SK-MEL-5 (cell line): Measurements from ENCODE around the gene ZNRF4. TPM values are rescaled to one million over a fixed set of nuclear protein-coding genes. Genes with fewer than 3 reads are reported as not detected.
"Not testable (repeated sequence)": the region's sequence is repeated elsewhere in the genome, so short reads cannot be mapped to it uniquely, and the experiment has no call there.

Source experiments
- DNase-seq: peaks from one replicate; pipeline ENCODE4 v3.0.0-alpha.2; 2016; ENCODE audit warnings: low read depth, low spot score
- in situ Hi-C: cut with HindIII; loops from 2 replicates; pipeline ENCODE4 v1.10.0; 2016; ENCODE audit warnings: low sequenced_read_pairs, high pct_unique_total_duplicates, low pct_unique_long_range_greater_than_20kb
- total RNA-seq: library from RNA; depleted of rRNA; stranded (reverse); fragments of >200 nt; shearing (Covaris generic); gene quantifications from 2 replicates; pipeline ENCODE4 v1.2.3, GENCODE V29; 2014; rRNA removed

ZNRF4 gene
- total RNA-seq, 1 experiment from 2014 or later, result not detected

- in situ Hi-C loops, result loop anchor here (25.0 kb wide), 1 partner anchor 148 kb away; the partner anchor contains the start of gene PTPRS
- DNase-seq, result no peak
These were observed 30.0 kb downstream of the ZNRF4 start for GRCh38 chr19:5485286-5485636.

- in situ Hi-C loops, result loop anchor here (25.0 kb wide), 1 partner anchor 148 kb away; the partner anchor contains the start of gene PTPRS
These were observed 30.4 kb downstream of the ZNRF4 start for GRCh38 chr19:5485658-5486057.

GRCh38 chr19:5487222-5487621 lies 32.0 kb downstream of the ZNRF4 start:
- in situ Hi-C loops, result loop anchor here (25.0 kb wide), 1 partner anchor 150 kb away; the partner anchor contains the start of gene PTPRS

More at GRCh38 chr19:5485658-5486057, 30.4 kb downstream of the ZNRF4 start:
- not testable (repeated sequence) for DNase-seq

GRCh38 chr19:5489551-5489950 lies 34.3 kb downstream of the ZNRF4 start:
- no peak for DNase-seq
- in situ Hi-C loops, result loop anchor here (25.0 kb wide), 1 partner anchor 152 kb away; the partner anchor contains the start of gene PTPRS

More at GRCh38 chr19:5487222-5487621, 32.0 kb downstream of the ZNRF4 start:
- DNase-seq, result no peak

- in situ Hi-C loops, result loop anchor here (25.0 kb wide), 1 partner anchor 154 kb away; the partner anchor contains the start of gene PTPRS
- no peak for DNase-seq
These were observed 36.3 kb downstream of the ZNRF4 start for GRCh38 chr19:5491565-5491964.

GRCh38 chr19:5492281-5492634 lies 37.0 kb downstream of the ZNRF4 start:
- no peak for DNase-seq
- in situ Hi-C loops, result loop anchor here (25.0 kb wide), 1 partner anchor 155 kb away; the partner anchor contains the start of gene PTPRS

- DNase-seq, result no peak
- in situ Hi-C loops, result loop anchor here (25.0 kb wide), 1 partner anchor 156 kb away; the partner anchor contains the start of gene PTPRS
These were observed 37.6 kb downstream of the ZNRF4 start for GRCh38 chr19:5492635-5493409.

- in situ Hi-C loops, result loop anchor here (25.0 kb wide), 1 partner anchor 157 kb away; the partner anchor contains the start of gene PTPRS
- no peak for DNase-seq
These were observed 39.6 kb downstream of the ZNRF4 start for GRCh38 chr19:5494773-5495172.

- in situ Hi-C loops, result loop anchor here (25.0 kb wide), 1 partner anchor 158 kb away; the partner anchor contains the start of gene PTPRS
- DNase-seq, result no peak
These were observed 40.6 kb downstream of the ZNRF4 start for GRCh38 chr19:5495792-5496191.

- DNase-seq, result no peak
- in situ Hi-C loops, result loop anchor here (25.0 kb wide), 1 partner anchor 160 kb away; the partner anchor contains the start of gene PTPRS
These were observed 42.1 kb downstream of the ZNRF4 start for GRCh38 chr19:5497297-5497696.

- in situ Hi-C loops, result loop anchor here (25.0 kb wide), 1 partner anchor 162 kb away; the partner anchor contains the start of gene PTPRS
- no peak for DNase-seq
These were observed 43.8 kb downstream of the ZNRF4 start for GRCh38 chr19:5498830-5499550.

- no peak for DNase-seq
These were observed 46.7 kb downstream of the ZNRF4 start for GRCh38 chr19:5501907-5502306.

GRCh38 chr19:5503598-5503997 lies 48.4 kb downstream of the ZNRF4 start:
- peak; percentile 12 for DNase-seq
- in situ Hi-C loops, result no loop called here

More at GRCh38 chr19:5501907-5502306, 46.7 kb downstream of the ZNRF4 start:
- in situ Hi-C loops, result no loop called here

GRCh38 chr19:5504114-5504513 lies 48.9 kb downstream of the ZNRF4 start:
- no peak for DNase-seq
- in situ Hi-C loops, result no loop called here

Other genes with a start within 250 kb of the ZNRF4 start
- gene PTPRS, start 114.6 kb upstream of the ZNRF4 start, total RNA-seq, result 74.6 and 79.7 TPM in 2 replicates
- 4.9 TPM in 2 replicates for gene TINCR, start 112.5 kb downstream of the ZNRF4 start, total RNA-seq
- 10.9 and 18.9 TPM in 2 replicates for gene SAFB2, start 167.4 kb downstream of the ZNRF4 start, total RNA-seq
- 16.7 and 27.5 TPM in 2 replicates for gene SAFB, start 167.7 kb downstream of the ZNRF4 start, total RNA-seq
- 86.1 and 115 TPM in 2 replicates for gene MICOS13, start 225.1 kb downstream of the ZNRF4 start, total RNA-seq
- 4.4 and 5.5 TPM in 2 replicates for gene HSD11B1L, start 225.6 kb downstream of the ZNRF4 start, total RNA-seq
- 613 and 661 TPM in 2 replicates for gene RPL36, start 234.9 kb downstream of the ZNRF4 start, total RNA-seq